Astrocyte (in vitro differentiated cells and primary cell): ENCODE data around the gene PLIN5.

Experiments used
- EZH2 ChIP-seq: IDR thresholded peaks from 2 replicates; pipeline ENCODE4 v1.6.1; 2012; ENCODE audit warnings: mild to moderate bottlenecking, low read length, inconsistent platforms; ENCODE audit not compliant: insufficient read depth
- TF ChIP-seq, protein P1 (sequence below): IDR thresholded peaks from 2 replicates; pipeline ENCODE4 v1.5.1; 2011; ENCODE audit warnings: low read depth, mild to moderate bottlenecking, inconsistent platforms, low read length, moderate library complexity; ENCODE audit not compliant: insufficient read depth

DNA sequence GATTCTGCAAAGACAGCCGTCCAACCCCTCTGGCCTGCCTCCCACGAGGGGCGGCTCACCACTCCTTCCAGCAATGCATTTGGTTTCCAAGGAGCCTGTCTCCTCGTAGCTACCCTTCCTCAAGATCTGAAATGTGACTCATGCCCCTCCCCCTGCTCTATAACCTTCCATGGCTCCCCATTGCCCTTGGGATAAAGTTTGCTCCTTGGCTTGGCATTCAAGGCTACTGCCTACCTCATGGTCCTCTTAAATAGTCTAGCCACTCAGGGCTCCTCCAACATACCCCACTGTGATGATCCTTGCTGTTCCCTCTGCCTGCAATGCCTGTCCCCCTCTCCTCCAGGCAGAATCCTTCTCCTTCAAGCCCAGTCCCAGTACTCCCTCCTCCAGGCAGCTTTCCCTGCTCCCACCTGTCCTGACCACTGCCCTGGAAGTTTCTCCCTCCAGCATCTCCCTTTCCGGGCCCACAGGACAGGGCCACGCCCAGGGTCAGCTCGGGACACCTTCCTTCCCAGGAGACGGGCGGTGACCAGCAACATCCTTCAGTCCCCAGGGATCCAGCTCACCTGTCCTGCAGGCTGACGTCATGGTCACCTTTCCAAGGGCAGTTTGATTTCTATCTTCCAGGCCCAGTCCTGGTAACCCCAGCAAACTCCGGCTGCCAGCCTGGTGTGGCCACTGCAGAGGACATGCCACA, 43.7 kb upstream of the PLIN5 start:
- TF ChIP-seq, protein P1, sequence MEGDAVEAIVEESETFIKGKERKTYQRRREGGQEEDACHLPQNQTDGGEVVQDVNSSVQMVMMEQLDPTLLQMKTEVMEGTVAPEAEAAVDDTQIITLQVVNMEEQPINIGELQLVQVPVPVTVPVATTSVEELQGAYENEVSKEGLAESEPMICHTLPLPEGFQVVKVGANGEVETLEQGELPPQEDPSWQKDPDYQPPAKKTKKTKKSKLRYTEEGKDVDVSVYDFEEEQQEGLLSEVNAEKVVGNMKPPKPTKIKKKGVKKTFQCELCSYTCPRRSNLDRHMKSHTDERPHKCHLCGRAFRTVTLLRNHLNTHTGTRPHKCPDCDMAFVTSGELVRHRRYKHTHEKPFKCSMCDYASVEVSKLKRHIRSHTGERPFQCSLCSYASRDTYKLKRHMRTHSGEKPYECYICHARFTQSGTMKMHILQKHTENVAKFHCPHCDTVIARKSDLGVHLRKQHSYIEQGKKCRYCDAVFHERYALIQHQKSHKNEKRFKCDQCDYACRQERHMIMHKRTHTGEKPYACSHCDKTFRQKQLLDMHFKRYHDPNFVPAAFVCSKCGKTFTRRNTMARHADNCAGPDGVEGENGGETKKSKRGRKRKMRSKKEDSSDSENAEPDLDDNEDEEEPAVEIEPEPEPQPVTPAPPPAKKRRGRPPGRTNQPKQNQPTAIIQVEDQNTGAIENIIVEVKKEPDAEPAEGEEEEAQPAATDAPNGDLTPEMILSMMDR, result no peak
- TF ChIP-seq EZH2, result peak; percentile 11
